ENCODE results near the gene FGFR1OP2.

- no peak for TF ChIP-seq POLR2A (IDR thresholded peaks at IDR 0.05; ENCODE audit: low read length)
- TF ChIP-seq GATA1 (IDR thresholded peaks at IDR 0.05; ENCODE audit: low read depth, low read length): no peak
Observed at GRCh38 chr12:26995706-26996105, 57.4 kb downstream of the FGFR1OP2 start.
